DND-41 (cell line): ENCODE measurements around the gene FN3K.

Source experiments
- ATAC-seq: fragments of 200-7000 bp; cut with Tn5 transposase; 3 replicates; pipeline ENCODE4 v1.9.1; 2021; ENCODE audit warnings: low read depth; ENCODE audit not compliant: insufficient read depth
- DNase-seq: peaks from one replicate; pipeline ENCODE4 v3.0.0-alpha.2; 2020
- H2AFZ ChIP-seq: 2 replicates; pipeline ENCODE4 v1.6.0; 2012; ENCODE audit warnings: low read depth, low read length
- H3K27ac ChIP-seq: 2 replicates; pipeline ENCODE4 v1.5.1; 2012; ENCODE audit warnings: low read length, inconsistent platforms
- H3K27me3 ChIP-seq: fragments of 200-600 bp; sonication (generic); 2 replicates; pipeline ENCODE4 v1.6.0; 2012; ENCODE audit warnings: low read length, mild to moderate bottlenecking, inconsistent platforms; ENCODE audit not compliant: insufficient read depth, poor library complexity
- H3K36me3 ChIP-seq: 2 replicates; pipeline ENCODE4 v1.5.1; 2012; ENCODE audit warnings: low read length, inconsistent platforms; ENCODE audit not compliant: insufficient read depth
- H3K4me1 ChIP-seq: 2 replicates; pipeline ENCODE4 v1.5.1; 2012; ENCODE audit warnings: mild to moderate bottlenecking, low read length; ENCODE audit not compliant: insufficient read depth
- H3K4me2 ChIP-seq: 2 replicates; pipeline ENCODE4 v1.6.0; 2012; ENCODE audit warnings: mild to moderate bottlenecking, moderate library complexity, low read length, inconsistent platforms; ENCODE audit not compliant: insufficient read depth
- H3K4me3 ChIP-seq, 2 experiments: fragments of 200-600 bp in 1 of 2; shearing (Covaris generic) in 1 of 2; 2 replicates each; pipeline ENCODE4 v1.5.1; 2012 to 2016; ENCODE audit warnings: inconsistent platforms in 2 of 2, low read length in 2 of 2, mild to moderate bottlenecking in 2 of 2, low read depth in 1 of 2, moderate library complexity in 1 of 2
- H3K79me2 ChIP-seq: 2 replicates; pipeline ENCODE4 v1.6.0; 2012; ENCODE audit warnings: low read length, inconsistent platforms; ENCODE audit not compliant: insufficient read depth
- H3K9ac ChIP-seq: 2 replicates; pipeline ENCODE4 v1.6.0; 2012; ENCODE audit warnings: low read depth, mild to moderate bottlenecking, inconsistent platforms, low read length, moderate library complexity
- H3K9me3 ChIP-seq: 2 replicates; pipeline ENCODE4 v1.5.1; 2012; ENCODE audit warnings: low read length, moderate library complexity, mild to moderate bottlenecking, inconsistent platforms; ENCODE audit not compliant: insufficient read depth, severe bottlenecking
- H4K20me1 ChIP-seq: 2 replicates; pipeline ENCODE4 v1.6.0; 2012; ENCODE audit warnings: low read length; ENCODE audit not compliant: insufficient read depth
- CTCF ChIP-seq: IDR thresholded peaks from 2 replicates; pipeline ENCODE4 v1.5.1; 2012; ENCODE audit warnings: borderline replicate concordance, low read length, moderate library complexity, mild to moderate bottlenecking; ENCODE audit not compliant: poor library complexity, severe bottlenecking; ENCODE audit errors: extremely low read depth
- EZH2 ChIP-seq: IDR thresholded peaks from 3 replicates; pipeline ENCODE4 v1.6.1; 2012; ENCODE audit warnings: borderline replicate concordance, low read depth, mild to moderate bottlenecking, moderate library complexity, low read length, inconsistent platforms; ENCODE audit not compliant: severe bottlenecking

Gene FN3K

DNA sequence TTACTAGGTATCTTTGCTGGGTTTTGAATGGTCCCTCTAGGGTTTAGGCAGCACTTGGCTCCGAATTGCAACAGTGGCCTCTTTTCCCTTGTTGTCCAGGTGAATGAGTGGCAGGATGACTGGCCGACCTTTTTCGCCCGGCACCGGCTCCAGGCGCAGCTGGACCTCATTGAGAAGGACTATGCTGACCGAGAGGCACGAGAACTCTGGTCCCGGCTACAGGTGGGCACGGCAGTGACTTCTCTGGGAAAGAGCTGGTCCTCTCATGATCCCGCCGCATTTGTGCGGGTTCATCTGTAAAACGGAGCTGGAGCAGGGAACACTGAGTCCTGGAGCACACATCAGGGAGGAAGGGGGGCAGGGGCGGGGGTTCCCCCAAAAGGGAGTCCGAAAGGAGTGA is 13.3 kb downstream of the FN3K start:
- no peak for DNase-seq
- ATAC-seq = no peak
- Histone ChIP-seq H4K20me1 (peaks cover 13% of the 10 kb centered on the region; the same call in 1 of the 2 replicates), H3K36me3 (no peaks in the 10 kb centered on the region; the same call in 1 of the 2 replicates), H3K4me2 (no peak overlapping the region), H3K27me3 (no peaks in the 10 kb centered on the region), H3K4me3 (no peak overlapping the region), H3K9ac (no peak overlapping the region), H3K79me2 (peaks cover 18% of the 10 kb centered on the region), H3K4me1 (peaks cover 12% of the 10 kb centered on the region), H3K9me3 (peaks cover 2% of the 10 kb centered on the region), H2AFZ (no peak overlapping the region), H3K27ac (no peak overlapping the region)
- TF ChIP-seq EZH2 (no peak), CTCF (no peak)

DNA sequence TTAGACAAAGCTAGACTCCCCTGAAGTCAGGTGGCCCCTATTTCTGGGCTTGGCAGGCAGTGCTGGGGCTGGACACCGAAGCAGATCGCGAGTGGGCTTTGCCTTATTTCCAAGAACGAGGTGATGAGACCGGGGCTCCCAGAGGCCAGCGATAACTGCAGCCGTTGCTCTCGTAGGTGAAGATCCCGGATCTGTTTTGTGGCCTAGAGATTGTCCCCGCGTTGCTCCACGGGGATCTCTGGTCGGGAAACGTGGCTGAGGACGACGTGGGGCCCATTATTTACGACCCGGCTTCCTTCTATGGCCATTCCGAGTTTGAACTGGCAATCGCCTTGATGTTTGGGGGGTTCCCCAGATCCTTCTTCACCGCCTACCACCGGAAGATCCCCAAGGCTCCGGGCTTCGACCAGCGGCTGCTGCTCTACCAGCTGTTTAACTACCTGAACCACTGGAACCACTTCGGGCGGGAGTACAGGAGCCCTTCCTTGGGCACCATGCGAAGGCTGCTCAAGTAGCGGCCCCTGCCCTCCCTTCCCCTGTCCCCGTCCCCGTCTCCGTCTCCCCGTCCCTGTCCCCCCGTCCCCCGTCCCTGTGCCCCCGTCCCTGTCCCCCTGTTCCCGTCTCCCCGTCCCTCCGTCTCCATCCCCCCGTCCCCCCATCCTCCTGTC is 15.0 kb downstream of the FN3K start:
- Histone ChIP-seq H3K9me3 (peaks cover 2% of the 10 kb centered on the region), H3K36me3 (peaks cover 11% of the 10 kb centered on the region), H3K27ac (no peak overlapping the region), H3K4me3 (no peak overlapping the region), H3K79me2 (peaks cover 35% of the 10 kb centered on the region), H3K4me1 (peaks cover 26% of the 10 kb centered on the region), H3K4me2 (no peak overlapping the region), H3K27me3 (no peaks in the 10 kb centered on the region), H4K20me1 (peaks cover 28% of the 10 kb centered on the region; the same call in 1 of the 2 replicates), H3K9ac (no peak overlapping the region), H2AFZ (no peak overlapping the region)
- TF ChIP-seq CTCF (no peak), EZH2 (no peak)
- DNase-seq = no peak
- no peak for ATAC-seq

- no peak overlapping the region for H3K9ac ChIP-seq
- TF ChIP-seq EZH2 (no peak), CTCF (no peak)
- no peak overlapping the region for H3K27ac ChIP-seq
- H3K4me1 ChIP-seq = peaks cover 30% of the 10 kb centered on the region
- H3K4me3 ChIP-seq = peak overlapping the region in 1 of 2 experiments; percentile 41; a peak in 1 of 4 replicates
- no peaks in the 10 kb centered on the region for H3K9me3 ChIP-seq
- H3K27me3 ChIP-seq = no peaks in the 10 kb centered on the region
- H2AFZ ChIP-seq = peak overlapping the region; percentile 30; the same call in 1 of the 2 replicates
- DNase-seq (no peak), ATAC-seq (peak; percentile 7; the same call in 2 of the 3 replicates)
- peak overlapping the region; percentile 36 for H3K4me2 ChIP-seq
- peaks cover 33% of the 10 kb centered on the region; the same call in 1 of the 2 replicates for H4K20me1 ChIP-seq
- peaks cover 42% of the 10 kb centered on the region for H3K79me2 ChIP-seq
- H3K36me3 ChIP-seq = peaks cover 19% of the 10 kb centered on the region
Measured at GRCh38 chr17:82751171-82751570, 15.8 kb downstream of the FN3K start.
